PFSK-1 (cell line): ENCODE measurements around the gene ZFP62.

Experiments used
- FOXP2 ChIP-seq: optimal IDR thresholded peaks from 2 replicates; pipeline ENCODE3; 2011; ENCODE audit warnings: borderline replicate concordance, control low read depth, inconsistent platforms; ENCODE audit not compliant: insufficient read depth; ENCODE audit errors: extremely low read length, extremely low read depth
- POLR2AphosphoS5 ChIP-seq: IDR thresholded peaks from 2 replicates; pipeline ENCODE4 v1.6.1; 2012; ENCODE audit warnings: low read depth, mild to moderate bottlenecking, control low read depth, low read length, moderate library complexity
- SIN3A ChIP-seq: IDR thresholded peaks from 2 replicates; pipeline ENCODE4 v1.6.1; 2012; ENCODE audit warnings: mild to moderate bottlenecking, low read length, moderate library complexity, borderline replicate concordance; ENCODE audit not compliant: insufficient read depth
- TAF1 ChIP-seq: IDR thresholded peaks from 2 replicates; pipeline ENCODE4 v1.6.1; 2012; ENCODE audit warnings: low read length, control low read depth, borderline replicate concordance; ENCODE audit not compliant: insufficient read depth
- TF ChIP-seq, protein P1 (sequence below), 2 experiments: IDR thresholded peaks; 2 replicates each; pipeline versions ENCODE4 v1.6.1 to v1.8.0; 2011 to 2012; ENCODE audit warnings: low read depth in 2 of 2, low read length in 2 of 2, control low read depth in 1 of 2, inconsistent platforms in 1 of 2, mild to moderate bottlenecking in 1 of 2, moderate library complexity in 1 of 2; ENCODE audit not compliant: insufficient read depth in 1 of 2

ZFP62 gene

DNA sequence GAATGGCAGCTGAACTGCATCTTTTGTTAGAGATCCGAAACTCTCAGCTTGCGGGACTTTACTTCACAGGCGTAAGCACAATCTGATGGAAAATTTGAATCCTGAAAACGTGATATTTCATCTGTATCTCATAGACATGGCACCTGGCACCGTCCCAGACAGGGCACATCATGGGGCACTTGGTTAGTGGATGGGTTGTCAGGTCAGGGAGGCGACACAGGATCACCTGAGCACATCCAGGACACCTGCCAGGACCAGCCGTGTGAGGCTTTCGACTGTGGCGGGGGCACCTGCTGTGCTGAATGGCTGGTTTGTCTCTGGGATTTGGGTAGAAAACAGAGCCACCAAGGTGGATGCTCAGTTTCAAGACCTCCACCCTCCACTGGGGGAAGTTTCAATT, 11.3 kb upstream of the ZFP62 start:
- TF ChIP-seq FOXP2 (no peak), POLR2AphosphoS5 (no peak), TAF1 (no peak), SIN3A (no peak)
- TF ChIP-seq, protein P1, sequence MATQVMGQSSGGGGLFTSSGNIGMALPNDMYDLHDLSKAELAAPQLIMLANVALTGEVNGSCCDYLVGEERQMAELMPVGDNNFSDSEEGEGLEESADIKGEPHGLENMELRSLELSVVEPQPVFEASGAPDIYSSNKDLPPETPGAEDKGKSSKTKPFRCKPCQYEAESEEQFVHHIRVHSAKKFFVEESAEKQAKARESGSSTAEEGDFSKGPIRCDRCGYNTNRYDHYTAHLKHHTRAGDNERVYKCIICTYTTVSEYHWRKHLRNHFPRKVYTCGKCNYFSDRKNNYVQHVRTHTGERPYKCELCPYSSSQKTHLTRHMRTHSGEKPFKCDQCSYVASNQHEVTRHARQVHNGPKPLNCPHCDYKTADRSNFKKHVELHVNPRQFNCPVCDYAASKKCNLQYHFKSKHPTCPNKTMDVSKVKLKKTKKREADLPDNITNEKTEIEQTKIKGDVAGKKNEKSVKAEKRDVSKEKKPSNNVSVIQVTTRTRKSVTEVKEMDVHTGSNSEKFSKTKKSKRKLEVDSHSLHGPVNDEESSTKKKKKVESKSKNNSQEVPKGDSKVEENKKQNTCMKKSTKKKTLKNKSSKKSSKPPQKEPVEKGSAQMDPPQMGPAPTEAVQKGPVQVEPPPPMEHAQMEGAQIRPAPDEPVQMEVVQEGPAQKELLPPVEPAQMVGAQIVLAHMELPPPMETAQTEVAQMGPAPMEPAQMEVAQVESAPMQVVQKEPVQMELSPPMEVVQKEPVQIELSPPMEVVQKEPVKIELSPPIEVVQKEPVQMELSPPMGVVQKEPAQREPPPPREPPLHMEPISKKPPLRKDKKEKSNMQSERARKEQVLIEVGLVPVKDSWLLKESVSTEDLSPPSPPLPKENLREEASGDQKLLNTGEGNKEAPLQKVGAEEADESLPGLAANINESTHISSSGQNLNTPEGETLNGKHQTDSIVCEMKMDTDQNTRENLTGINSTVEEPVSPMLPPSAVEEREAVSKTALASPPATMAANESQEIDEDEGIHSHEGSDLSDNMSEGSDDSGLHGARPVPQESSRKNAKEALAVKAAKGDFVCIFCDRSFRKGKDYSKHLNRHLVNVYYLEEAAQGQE (IDR thresholded peaks at IDR 0.05; ENCODE audit: insufficient read depth in 1 of 2, low read depth in 2 of 2, low read length in 2 of 2), result no peak

DNA sequence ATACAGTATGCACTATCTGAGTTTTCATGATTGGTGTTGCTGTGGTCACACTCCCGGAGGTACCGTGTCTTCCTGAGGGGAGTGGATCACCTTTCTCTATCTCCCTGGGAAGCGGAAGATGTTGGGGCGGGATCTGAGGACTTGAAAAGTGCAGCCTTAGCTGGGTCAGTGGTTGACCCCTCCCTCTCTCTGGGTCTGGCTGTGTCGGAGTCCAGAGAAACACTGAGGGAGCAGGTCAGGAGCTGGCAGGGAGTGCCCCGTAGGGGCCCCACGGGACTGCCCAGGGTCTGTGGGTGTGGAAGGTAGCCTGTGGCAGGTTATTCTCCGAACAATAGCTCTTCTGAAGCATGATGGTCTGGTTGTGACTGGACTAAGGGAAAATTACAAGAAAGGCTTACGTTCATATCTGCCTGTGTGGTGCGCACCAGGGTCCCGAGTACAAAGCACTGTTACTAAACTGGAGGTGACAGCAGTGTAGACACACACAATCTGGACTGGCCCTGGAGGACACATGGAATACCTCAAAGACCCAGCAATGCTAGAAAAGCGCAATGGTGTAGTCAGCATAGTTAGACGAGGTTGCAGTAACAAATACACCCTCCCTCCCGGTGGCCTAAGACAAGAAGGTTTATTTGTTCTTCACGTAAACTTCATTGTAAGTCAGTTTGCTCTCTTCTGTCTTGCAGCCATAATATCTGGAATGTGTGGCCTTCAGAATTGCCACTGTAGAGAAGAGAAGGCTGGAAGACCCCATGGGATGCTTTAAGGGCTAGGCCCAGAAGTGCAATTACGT, 9.4 kb upstream of the ZFP62 start:
- TF ChIP-seq FOXP2 (no peak), SIN3A (no peak), POLR2AphosphoS5 (no peak), TAF1 (no peak)
- TF ChIP-seq, protein P1 (IDR thresholded peaks at IDR 0.05; ENCODE audit: insufficient read depth in 1 of 2, low read depth in 2 of 2, low read length in 2 of 2), result no peak

DNA sequence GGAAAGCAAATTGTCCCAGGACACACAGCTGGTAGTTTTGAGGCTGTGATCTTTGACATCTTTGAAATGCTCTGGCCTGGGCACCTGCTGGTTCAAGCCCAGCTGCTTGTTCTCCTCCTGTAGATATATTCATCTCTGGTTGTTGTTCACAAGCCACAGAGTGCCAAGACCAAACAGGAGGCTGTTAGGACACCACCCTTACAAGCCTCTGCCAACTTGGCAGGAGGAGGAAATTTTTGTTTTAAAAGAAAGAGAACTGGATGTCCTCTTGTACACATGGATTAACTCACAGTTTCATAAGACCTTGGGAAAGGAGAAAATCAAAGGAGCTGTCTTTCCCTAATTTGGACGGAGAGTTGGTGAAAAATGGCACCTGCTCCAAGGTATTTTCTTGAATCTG, 8.5 kb upstream of the ZFP62 start:
- no peak for TF ChIP-seq POLR2AphosphoS5
- TF ChIP-seq FOXP2, result no peak
- no peak for TF ChIP-seq TAF1
- TF ChIP-seq, protein P1 (IDR thresholded peaks at IDR 0.05; ENCODE audit: insufficient read depth in 1 of 2, low read depth in 2 of 2, low read length in 2 of 2), result no peak
- no peak for TF ChIP-seq SIN3A

DNA sequence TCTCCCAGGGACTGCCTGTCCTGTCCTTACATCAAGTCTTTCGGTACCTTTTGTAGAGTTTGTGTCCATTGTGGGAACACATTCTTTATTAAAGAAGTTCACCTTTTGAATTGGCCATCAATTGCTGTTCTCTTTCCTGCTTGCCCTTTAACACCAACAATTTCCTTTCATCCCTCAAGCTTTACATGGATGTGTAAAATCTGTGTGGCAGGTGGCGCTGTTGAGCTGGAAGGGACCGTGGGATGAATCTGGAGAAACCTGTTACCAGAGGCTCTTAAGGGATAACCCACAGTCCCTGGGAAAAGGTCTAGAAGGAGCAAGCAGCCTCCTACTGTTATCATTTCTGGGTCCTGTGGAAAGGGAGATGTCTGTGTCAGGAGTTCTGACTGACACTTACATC, 7.9 kb upstream of the ZFP62 start:
- TF ChIP-seq FOXP2 (no peak), POLR2AphosphoS5 (no peak), TAF1 (no peak), SIN3A (no peak)
- TF ChIP-seq, protein P1 (IDR thresholded peaks at IDR 0.05; ENCODE audit: insufficient read depth in 1 of 2, low read depth in 2 of 2, low read length in 2 of 2), result no peak
